Activated T-helper 2 cell treated with anti-CD3 and anti-CD28 coated beads, Interferon-gamma antibody, Interleukin-2, Interleukin-4, amounts not matched to agents 10 μg/mL and 5 μg/mL and 100 μg/mL, durations not matched to agents 14 hours and 24 hours and 36 hours (primary cell): ENCODE measurements around the gene ZGPAT. TPM values are rescaled to one million over a fixed set of nuclear protein-coding genes. Genes with fewer than 3 reads are reported as not detected.

Experiments
- DNase-seq: peaks from one replicate; pipeline ENCODE4 v3.0.0; 2021; ENCODE audit warnings: low spot score
- H3K27ac Mint-ChIP-seq: one replicate; pipeline ENCODE4 v1.8.0; 2021; ENCODE audit warnings: mixed read lengths
- H3K27me3 Mint-ChIP-seq: one replicate; pipeline ENCODE4 v1.8.0; 2021; ENCODE audit warnings: low read depth, mixed read lengths
- H3K36me3 Mint-ChIP-seq: one replicate; pipeline ENCODE4 v1.8.0; 2021; ENCODE audit warnings: low read depth, mixed read lengths
- H3K4me1 Mint-ChIP-seq: one replicate; pipeline ENCODE4 v1.8.0; 2021; ENCODE audit warnings: low read depth, mixed read lengths
- H3K4me3 Mint-ChIP-seq: one replicate; pipeline ENCODE4 v1.8.0; 2021; ENCODE audit warnings: low read depth, mild to moderate bottlenecking, moderate library complexity, mixed read lengths
- H3K9me3 Mint-ChIP-seq: one replicate; pipeline ENCODE4 v1.8.0; 2021; ENCODE audit warnings: mixed read lengths
- intact Hi-C: fragments of 100-400 bp; cut with micrococcal nuclease; formaldehyde crosslinking; loops from one replicate; pipeline ENCODE4 v1.15.1; 2023
- total RNA-seq: library from RNA; stranded (reverse); gene quantifications from 2 replicates; pipeline ENCODE4 v1.2.3, GENCODE V29; 2022

The ZGPAT gene
- total RNA-seq, 1 donor from 2014 or later: 29.0 TPM

DNA sequence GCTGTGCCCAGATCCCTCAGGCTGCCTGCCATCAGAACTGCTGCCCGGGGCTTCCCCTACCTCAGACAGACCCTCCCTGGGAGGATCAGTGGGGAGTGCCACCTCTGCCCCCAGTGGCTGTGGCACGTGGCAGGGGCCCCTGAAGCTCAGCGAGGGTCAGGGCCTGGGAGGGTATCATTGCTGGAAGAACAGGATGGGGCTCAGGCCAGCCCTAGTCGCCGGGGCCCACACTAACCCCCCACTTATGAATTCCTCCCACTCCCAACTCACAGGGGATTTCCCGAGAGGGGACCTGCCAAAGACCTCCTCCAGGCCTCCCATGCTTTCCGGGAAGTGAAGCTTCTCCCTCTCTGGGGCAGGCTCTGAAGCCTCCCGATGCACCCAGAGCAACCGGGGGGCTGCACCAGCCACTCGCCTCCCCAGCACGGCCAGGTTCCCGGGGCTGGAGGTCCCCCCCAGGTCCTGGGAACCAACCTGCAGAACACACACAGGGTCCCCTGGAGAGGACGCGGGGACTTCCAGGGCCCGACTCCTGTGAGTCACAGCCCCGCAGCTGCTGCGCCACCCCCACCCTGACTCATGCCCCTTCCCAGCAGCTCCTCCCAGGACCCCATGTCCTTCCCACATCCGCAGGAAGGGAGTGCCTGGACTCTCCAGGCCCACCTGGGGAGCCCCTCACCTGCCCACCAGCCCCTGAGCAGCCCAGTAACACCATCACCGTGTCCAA is 8.9 kb upstream of the ZGPAT start:
- Mint-ChIP-seq H3K9me3 (no peaks in the 10 kb centered on the region), H3K27ac (no peak overlapping the region), H3K36me3 (peaks cover 15% of the 10 kb centered on the region), H3K4me3 (no peak overlapping the region), H3K27me3 (no peaks in the 10 kb centered on the region), H3K4me1 (no peaks in the 10 kb centered on the region)
- DNase-seq: no peak
- intact Hi-C loops: no loop called here

- H3K27ac Mint-ChIP-seq: peak overlapping the region; percentile 59
- no peaks in the 10 kb centered on the region for H3K4me1 Mint-ChIP-seq
- H3K27me3 Mint-ChIP-seq: no peaks in the 10 kb centered on the region
- no peak overlapping the region for H3K4me3 Mint-ChIP-seq
- H3K9me3 Mint-ChIP-seq: no peaks in the 10 kb centered on the region
- intact Hi-C loops: loop anchor here (10.0 kb wide), 1 partner anchor 275 kb away; the partner anchor contains the start of gene SAMD10
- peaks cover 19% of the 10 kb centered on the region for H3K36me3 Mint-ChIP-seq
- DNase-seq: no peak
These were observed 8.2 kb upstream of the ZGPAT start for GRCh38 chr20:63699466-63700198.

DNA sequence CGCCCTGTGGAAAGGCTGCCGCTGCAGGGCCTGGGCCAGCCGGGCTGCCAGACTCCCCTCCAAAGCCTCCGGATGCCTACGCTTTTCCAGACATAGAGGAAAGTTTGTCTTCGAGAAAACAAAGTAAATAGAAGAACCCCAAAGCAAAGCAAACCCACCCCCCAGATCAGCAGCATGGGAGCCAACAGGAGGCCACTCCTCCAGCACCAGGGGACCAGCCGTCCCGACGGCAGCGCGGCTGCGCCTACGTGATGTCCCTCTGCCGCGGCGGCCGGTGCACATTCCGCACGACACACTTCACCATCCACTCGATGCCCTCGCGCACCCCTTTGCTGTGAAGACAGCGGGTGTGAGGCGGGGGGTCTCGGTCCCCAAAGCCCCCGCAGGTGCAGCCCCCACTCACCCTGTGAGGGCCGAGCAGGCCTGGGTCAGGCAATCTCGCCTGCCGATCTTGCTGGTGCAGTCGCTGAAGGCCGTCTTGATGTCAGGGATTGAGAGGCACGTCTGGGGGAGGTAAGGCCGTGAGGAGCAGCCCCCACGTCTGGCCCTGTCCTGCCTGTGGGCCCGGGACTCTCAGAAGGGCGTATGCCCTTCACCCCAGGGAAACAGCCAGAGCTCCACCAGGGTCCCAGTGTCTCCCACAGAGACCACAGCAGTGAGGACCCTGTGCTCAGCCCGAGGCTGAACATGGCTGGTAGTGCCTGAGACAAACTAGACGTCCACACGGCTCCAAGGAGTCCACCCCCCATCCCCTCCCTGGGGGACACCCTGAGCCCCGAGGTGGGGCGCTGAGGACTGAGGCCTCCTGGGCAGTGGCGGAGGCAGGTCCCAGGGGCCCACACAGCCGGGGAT is 7.4 kb upstream of the ZGPAT start:
- peaks cover 24% of the 10 kb centered on the region for H3K36me3 Mint-ChIP-seq
- H3K4me3 Mint-ChIP-seq: no peak overlapping the region
- H3K27me3 Mint-ChIP-seq: no peaks in the 10 kb centered on the region
- no peak for DNase-seq
- H3K27ac Mint-ChIP-seq: no peak overlapping the region
- intact Hi-C loops: loop anchor here (10.0 kb wide), 1 partner anchor 274 kb away; the partner anchor contains the start of gene SAMD10
- no peaks in the 10 kb centered on the region for H3K4me1 Mint-ChIP-seq
- H3K9me3 Mint-ChIP-seq: no peaks in the 10 kb centered on the region

GRCh38 chr20:63701051-63701328 is 6.8 kb upstream of the ZGPAT start:
- peaks cover 1% of the 10 kb centered on the region for H3K4me1 Mint-ChIP-seq
- no peak overlapping the region for H3K27ac Mint-ChIP-seq
- H3K4me3 Mint-ChIP-seq: no peak overlapping the region
- intact Hi-C loops: loop anchor here (10.0 kb wide), 1 partner anchor 274 kb away; the partner anchor contains the start of gene SAMD10
- peaks cover 27% of the 10 kb centered on the region for H3K36me3 Mint-ChIP-seq
- H3K27me3 Mint-ChIP-seq: no peaks in the 10 kb centered on the region
- DNase-seq: no peak
- H3K9me3 Mint-ChIP-seq: no peaks in the 10 kb centered on the region

GRCh38 chr20:63701329-63702035 is 6.4 kb upstream of the ZGPAT start:
- no peak overlapping the region for H3K4me3 Mint-ChIP-seq
- no peak for DNase-seq
- no peaks in the 10 kb centered on the region for H3K9me3 Mint-ChIP-seq
- H3K27me3 Mint-ChIP-seq: no peaks in the 10 kb centered on the region
- intact Hi-C loops: loop anchor here (10.0 kb wide), 1 partner anchor 273 kb away; the partner anchor contains the start of gene SAMD10
- peaks cover 4% of the 10 kb centered on the region for H3K4me1 Mint-ChIP-seq
- H3K27ac Mint-ChIP-seq: no peak overlapping the region
- H3K36me3 Mint-ChIP-seq: peaks cover 26% of the 10 kb centered on the region

GRCh38 chr20:63702036-63702665 is 5.7 kb upstream of the ZGPAT start:
- no peak for DNase-seq
- H3K36me3 Mint-ChIP-seq: peaks cover 32% of the 10 kb centered on the region
- intact Hi-C loops: loop anchor here (10.0 kb wide), 1 partner anchor 273 kb away; the partner anchor contains the start of gene SAMD10
- no peaks in the 10 kb centered on the region for H3K27me3 Mint-ChIP-seq
- H3K4me1 Mint-ChIP-seq: peaks cover 9% of the 10 kb centered on the region
- no peak overlapping the region for H3K27ac Mint-ChIP-seq
- no peak overlapping the region for H3K4me3 Mint-ChIP-seq
- no peaks in the 10 kb centered on the region for H3K9me3 Mint-ChIP-seq

DNA sequence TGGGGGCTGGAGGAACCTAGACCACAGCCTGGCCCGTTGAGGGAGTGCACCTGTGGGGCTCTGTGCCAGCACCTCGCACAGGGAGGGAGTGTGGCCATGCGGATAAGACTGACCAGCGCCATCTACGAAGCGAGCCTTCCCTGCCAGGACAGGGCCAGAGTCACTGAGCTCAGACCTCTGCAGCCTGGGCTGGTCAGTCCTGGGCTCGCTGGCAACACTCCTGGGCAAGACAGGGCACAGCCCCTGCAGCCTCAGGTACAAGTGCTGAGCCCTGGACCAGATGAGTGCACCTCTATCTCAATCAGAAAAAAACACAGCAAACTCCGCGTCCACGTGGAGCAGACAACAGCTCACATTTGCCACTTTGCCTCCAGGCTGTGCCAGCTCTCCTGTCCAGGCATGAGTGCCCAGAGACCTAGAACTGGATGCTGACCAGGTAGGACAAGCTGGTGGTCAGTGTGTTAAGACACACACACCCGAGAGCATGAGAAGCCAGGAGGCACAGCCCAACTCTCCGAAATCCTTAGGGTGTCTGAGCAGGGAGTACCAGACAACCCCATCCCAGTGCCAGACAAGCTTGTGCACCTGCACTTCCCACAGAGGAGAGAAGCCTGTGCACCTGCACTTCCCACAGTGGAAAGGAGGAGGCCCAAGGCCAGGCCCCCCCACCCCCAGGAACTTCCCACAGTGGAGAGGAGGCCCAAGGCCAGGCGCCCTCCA is 4.9 kb upstream of the ZGPAT start:
- H3K9me3 Mint-ChIP-seq: no peaks in the 10 kb centered on the region
- no peak overlapping the region for H3K4me3 Mint-ChIP-seq
- no peaks in the 10 kb centered on the region for H3K27me3 Mint-ChIP-seq
- peaks cover 9% of the 10 kb centered on the region for H3K4me1 Mint-ChIP-seq
- peaks cover 32% of the 10 kb centered on the region for H3K36me3 Mint-ChIP-seq
- DNase-seq: no peak
- no peak overlapping the region for H3K27ac Mint-ChIP-seq
- intact Hi-C loops: loop anchor here (10.0 kb wide), 1 partner anchor 272 kb away; the partner anchor contains the start of gene SAMD10

- DNase-seq: no peak
- Mint-ChIP-seq H3K4me1 (peaks cover 10% of the 10 kb centered on the region), H3K4me3 (no peak overlapping the region), H3K9me3 (no peaks in the 10 kb centered on the region), H3K27ac (no peak overlapping the region), H3K36me3 (peaks cover 33% of the 10 kb centered on the region), H3K27me3 (no peaks in the 10 kb centered on the region)
- intact Hi-C loops: loop anchor here (10.0 kb wide), 1 partner anchor 271 kb away; the partner anchor contains the start of gene SAMD10
These were observed 4.3 kb upstream of the ZGPAT start for GRCh38 chr20:63703471-63703975.

DNA sequence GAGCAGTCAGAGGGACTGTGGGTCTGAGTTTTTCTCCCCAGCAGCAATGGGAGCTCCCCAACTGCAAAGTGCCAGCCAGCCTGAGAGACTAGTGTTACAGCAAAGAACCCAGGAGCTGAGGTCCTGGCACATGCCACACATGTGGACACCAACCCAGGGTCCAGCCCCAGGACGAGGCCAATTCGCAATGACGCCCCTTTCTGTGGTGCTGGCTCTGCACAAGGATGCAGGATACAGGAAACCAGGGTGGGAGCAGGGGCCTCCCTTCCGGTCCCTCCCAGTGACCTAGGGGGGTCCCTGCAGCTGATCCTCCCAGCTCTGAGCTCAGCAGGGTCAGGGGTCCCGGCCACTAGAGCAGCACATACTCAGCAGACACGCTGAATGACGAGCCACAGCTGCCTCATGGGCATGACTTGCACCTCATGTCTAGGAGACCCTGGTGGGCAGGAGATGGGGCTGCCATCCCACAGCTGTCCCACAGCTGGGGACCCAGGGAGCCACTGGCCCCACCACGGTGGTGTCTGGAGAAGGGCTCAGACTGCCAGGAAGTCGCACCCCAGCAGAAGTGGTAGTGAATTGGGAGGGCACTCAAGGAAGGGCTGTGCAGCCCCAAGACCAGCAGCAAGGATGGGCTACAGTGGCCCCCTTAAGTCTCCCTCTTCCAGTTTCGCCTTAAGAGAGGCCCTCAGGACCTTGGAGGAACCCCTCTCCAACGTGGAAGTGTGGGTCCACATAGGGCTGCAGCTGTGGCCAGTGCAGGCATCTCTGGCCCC is 3.7 kb upstream of the ZGPAT start:
- Mint-ChIP-seq H3K27me3 (no peaks in the 10 kb centered on the region), H3K9me3 (no peaks in the 10 kb centered on the region), H3K4me1 (peaks cover 16% of the 10 kb centered on the region), H3K27ac (no peak overlapping the region), H3K4me3 (no peak overlapping the region), H3K36me3 (peaks cover 39% of the 10 kb centered on the region)
- intact Hi-C loops: loop anchor here (10.0 kb wide), 1 partner anchor 271 kb away; the partner anchor contains the start of gene SAMD10
- no peak for DNase-seq

DNA sequence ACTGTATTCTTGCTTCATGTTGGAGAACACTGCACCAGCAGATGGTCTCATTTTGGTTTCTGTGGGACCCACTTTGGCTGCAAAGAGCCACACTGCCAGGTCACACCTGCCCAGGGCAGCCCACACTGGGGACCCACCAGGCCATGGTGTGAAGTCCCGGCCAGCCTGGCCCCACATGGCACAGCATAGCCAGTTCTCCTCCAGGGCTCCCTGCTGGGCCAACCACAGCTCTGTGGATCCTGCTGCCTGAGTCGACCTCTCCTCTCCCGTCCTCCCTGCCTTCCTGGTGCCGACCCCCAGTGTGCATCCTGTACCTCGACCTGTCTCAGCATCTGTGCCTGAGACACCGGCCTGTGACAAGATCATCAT is 3.1 kb upstream of the ZGPAT start:
- Mint-ChIP-seq H3K27me3 (no peaks in the 10 kb centered on the region), H3K4me3 (no peak overlapping the region), H3K36me3 (peaks cover 40% of the 10 kb centered on the region), H3K4me1 (peaks cover 19% of the 10 kb centered on the region), H3K9me3 (no peaks in the 10 kb centered on the region), H3K27ac (no peak overlapping the region)
- DNase-seq: no peak
- intact Hi-C loops: loop anchor here (5.0 to 10.0 kb wide), 2 partner anchors 38 to 270 kb away; partner anchors contain the start of gene SAMD10
